NB4 (cell line): ENCODE results near the gene AMPH.

ENCODE experiments used
- MYC ChIP-seq: IDR thresholded peaks from 2 replicates; pipeline ENCODE4 v1.6.1; 2011; ENCODE audit warnings: low read depth, low read length
- POLR2A ChIP-seq: IDR thresholded peaks from 2 replicates; pipeline ENCODE4 v1.6.1; 2011; ENCODE audit warnings: mild to moderate bottlenecking; ENCODE audit not compliant: insufficient read length; ENCODE audit errors: extremely low read depth
- TF ChIP-seq, protein P1 (sequence below): IDR thresholded peaks from one replicate; pipeline ENCODE4 v1.5.1; 2012; ENCODE audit warnings: low read depth, low read length
- TF ChIP-seq, protein P2 (sequence below): IDR thresholded peaks from 2 replicates; pipeline ENCODE4 v1.6.1; 2011; ENCODE audit warnings: low read depth, low read length

GRCh38 chr7:38438970-38439369, 192.2 kb downstream of the AMPH start:
- TF ChIP-seq, protein P1, sequence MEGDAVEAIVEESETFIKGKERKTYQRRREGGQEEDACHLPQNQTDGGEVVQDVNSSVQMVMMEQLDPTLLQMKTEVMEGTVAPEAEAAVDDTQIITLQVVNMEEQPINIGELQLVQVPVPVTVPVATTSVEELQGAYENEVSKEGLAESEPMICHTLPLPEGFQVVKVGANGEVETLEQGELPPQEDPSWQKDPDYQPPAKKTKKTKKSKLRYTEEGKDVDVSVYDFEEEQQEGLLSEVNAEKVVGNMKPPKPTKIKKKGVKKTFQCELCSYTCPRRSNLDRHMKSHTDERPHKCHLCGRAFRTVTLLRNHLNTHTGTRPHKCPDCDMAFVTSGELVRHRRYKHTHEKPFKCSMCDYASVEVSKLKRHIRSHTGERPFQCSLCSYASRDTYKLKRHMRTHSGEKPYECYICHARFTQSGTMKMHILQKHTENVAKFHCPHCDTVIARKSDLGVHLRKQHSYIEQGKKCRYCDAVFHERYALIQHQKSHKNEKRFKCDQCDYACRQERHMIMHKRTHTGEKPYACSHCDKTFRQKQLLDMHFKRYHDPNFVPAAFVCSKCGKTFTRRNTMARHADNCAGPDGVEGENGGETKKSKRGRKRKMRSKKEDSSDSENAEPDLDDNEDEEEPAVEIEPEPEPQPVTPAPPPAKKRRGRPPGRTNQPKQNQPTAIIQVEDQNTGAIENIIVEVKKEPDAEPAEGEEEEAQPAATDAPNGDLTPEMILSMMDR: no peak
- TF ChIP-seq POLR2A: no peak
- TF ChIP-seq, protein P2, sequence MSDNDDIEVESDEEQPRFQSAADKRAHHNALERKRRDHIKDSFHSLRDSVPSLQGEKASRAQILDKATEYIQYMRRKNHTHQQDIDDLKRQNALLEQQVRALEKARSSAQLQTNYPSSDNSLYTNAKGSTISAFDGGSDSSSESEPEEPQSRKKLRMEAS: no peak
- no peak for TF ChIP-seq MYC
